GM12878 (cell line): ENCODE data around the gene PTPRC. TPM values are rescaled to one million over a fixed set of nuclear protein-coding genes. Genes with fewer than 3 reads are reported as not detected.

Experiments used
- ATAC-seq: fragments of 200-7000 bp; cut with Tn5 transposase; 3 replicates; pipeline ENCODE4 v1.9.1; 2020; ENCODE audit warnings: mild to moderate bottlenecking, moderate library complexity
- BruUV-seq: library from RNA; stranded (reverse); fragments of 400-500 nt; replicated peaks from 2 replicates; lab custom pipeline; 2021; lab: Mats Ljungman, UMichigan
- CTCF ChIA-PET: fragments of 300-600 bp; sonication (Branson Sonifier 250); formaldehyde crosslinking; extraction: SDS; loops from one replicate; lab custom pipeline; 2021; ENCODE audit warnings: inconsistent platforms; lab: Yijun Ruan, JAX
- POLR2A ChIA-PET: fragments of 350-600 bp; formaldehyde crosslinking; extraction: SDS; loops from one replicate; lab custom pipeline; 2021; ENCODE audit warnings: inconsistent platforms; lab: Charles Lee
- RAD21 ChIA-PET: fragments of 300-600 bp; sonication (Branson Sonifier 250); formaldehyde crosslinking; loops from one replicate; lab custom pipeline; 2023; ENCODE audit warnings: antibody characterized with exemption; ENCODE audit not compliant: unreplicated experiment; lab: Charles Lee
- SMC1A ChIA-PET: fragments of 300-600 bp; sonication (Branson Sonifier 250); formaldehyde crosslinking; loops from one replicate; lab custom pipeline; 2023; ENCODE audit not compliant: unreplicated experiment, uncharacterized antibody; lab: Charles Lee
- DNase-seq: peaks from one replicate; pipeline ENCODE4 v3.0.0-alpha.2; 2011; ENCODE audit warnings: low read depth, low spot score
- FAIRE-seq: peaks from 3 replicates; lab custom pipeline; 2011; peaks lifted over from hg19 to GRCh38; lab: Jason Lieb, UNC
- H2AFZ ChIP-seq: 2 replicates; pipeline ENCODE4 v1.6.0; 2011; ENCODE audit warnings: low read depth, low read length, control low read depth; ENCODE audit not compliant: control insufficient read depth
- H3K27ac ChIP-seq: 2 replicates; pipeline ENCODE4 v1.5.1; 2011; ENCODE audit warnings: control low read depth; ENCODE audit not compliant: control insufficient read depth, insufficient read depth
- H3K27me3 ChIP-seq, 2 experiments: replicated peaks in 1 of 2; 2 replicates each; pipeline versions ENCODE4 v1.6.0 to v1.6.1; 2011; ENCODE audit warnings: low read length in 1 of 2; ENCODE audit not compliant: control insufficient read depth in 2 of 2, insufficient read depth in 2 of 2
- H3K36me3 ChIP-seq, 2 experiments: 2 replicates each; pipeline ENCODE4 v1.5.1; 2011; ENCODE audit warnings: low read length in 1 of 2; ENCODE audit not compliant: control insufficient read depth in 2 of 2, insufficient read depth in 2 of 2
- H3K4me1 ChIP-seq: 2 replicates; pipeline ENCODE4 v1.6.1; 2011; ENCODE audit warnings: mild to moderate bottlenecking, low read length, moderate library complexity, mixed read lengths; ENCODE audit not compliant: control insufficient read depth, insufficient read depth
- H3K4me2 ChIP-seq: 2 replicates; pipeline ENCODE4 v1.6.0; 2011; ENCODE audit warnings: control low read depth; ENCODE audit not compliant: control insufficient read depth, insufficient read depth
- H3K4me3 ChIP-seq: fragments of 200-600 bp; sonication (generic); 2 replicates; pipeline ENCODE4 v1.5.1; 2016
- H3K79me2 ChIP-seq: 2 replicates; pipeline ENCODE4 v1.6.0; 2011; ENCODE audit warnings: low read length; ENCODE audit not compliant: control insufficient read depth, insufficient read depth
- H3K9ac ChIP-seq: 2 replicates; pipeline ENCODE4 v1.8.0; 2011; ENCODE audit warnings: low read length, control low read depth, mixed read lengths; ENCODE audit not compliant: control insufficient read depth, insufficient read depth
- H3K9me3 ChIP-seq: replicated peaks from 3 replicates; pipeline ENCODE4 v1.5.1; 2011; ENCODE audit warnings: mild to moderate bottlenecking, low read length; ENCODE audit not compliant: control insufficient read depth, insufficient read depth
- H4K20me1 ChIP-seq: 2 replicates; pipeline ENCODE4 v1.6.0; 2011; ENCODE audit not compliant: control insufficient read depth, insufficient read depth
- CBX5 ChIP-seq: sonication (generic); IDR thresholded peaks from 2 replicates; pipeline ENCODE4 v1.6.1; 2016; ENCODE audit warnings: low read depth, moderate library complexity, mild to moderate bottlenecking, inconsistent platforms
- CHD4 ChIP-seq: fragments of 200-600 bp; sonication (generic); IDR thresholded peaks from 2 replicates; pipeline ENCODE4 v1.6.1; 2016; ENCODE audit warnings: mild to moderate bottlenecking
- EED ChIP-seq: sonication (generic); IDR thresholded peaks from 2 replicates; pipeline ENCODE4 v1.6.1; 2016; ENCODE audit warnings: antibody characterized with exemption, low read depth
- EP300 ChIP-seq, 2 experiments: fragments of 150-350 bp in 1 of 2; IDR thresholded peaks; 2 replicates each; pipeline ENCODE4 v1.6.1; 2011 to 2012; ENCODE audit warnings: low read depth in 2 of 2, low read length in 2 of 2, borderline replicate concordance in 1 of 2, improper control_type of control experiment in 1 of 2, inconsistent platforms in 1 of 2; ENCODE audit not compliant: control insufficient read depth in 1 of 2
- HCFC1 ChIP-seq: fragments of 150-350 bp; IDR thresholded peaks from 2 replicates; pipeline ENCODE4 v1.6.1; 2014; ENCODE audit warnings: low read length
- IKZF1 ChIP-seq: fragments of 450-650 bp; conservative IDR thresholded peaks from 2 replicates; pipeline ENCODE4 v1.6.1; 2017; ENCODE audit warnings: antibody characterized with exemption, mild to moderate bottlenecking
- JUNB ChIP-seq: IDR thresholded peaks from 2 replicates; pipeline ENCODE4 v1.6.1; 2016; ENCODE audit warnings: antibody characterized with exemption, mild to moderate bottlenecking
- MXI1 ChIP-seq: fragments of 150-350 bp; IDR thresholded peaks from 2 replicates; pipeline ENCODE4 v1.6.1; 2011; ENCODE audit warnings: low read depth, mild to moderate bottlenecking, inconsistent platforms, low read length, improper control_type of control experiment
- NFXL1 ChIP-seq: fragments of 450-650 bp; IDR thresholded peaks from 2 replicates; pipeline ENCODE4 v1.6.1; 2017; ENCODE audit warnings: antibody characterized with exemption, mild to moderate bottlenecking, borderline replicate concordance
- RCOR1 ChIP-seq: conservative IDR thresholded peaks from 2 replicates; pipeline ENCODE4 v1.6.1; 2012; ENCODE audit warnings: low read depth, low read length, improper control_type of control experiment
- RELA ChIP-seq: fragments of 450-650 bp; IDR thresholded peaks from 2 replicates; pipeline ENCODE4 v1.8.0; 2014; ENCODE audit warnings: borderline replicate concordance; ENCODE audit not compliant: partially characterized antibody
- RFX5 ChIP-seq: IDR thresholded peaks from 2 replicates; pipeline ENCODE4 v1.6.1; 2011; ENCODE audit warnings: low read depth, low read length, improper control_type of control experiment
- SMAD5 ChIP-seq: IDR thresholded peaks from 2 replicates; pipeline ENCODE4 v1.6.1; 2016; ENCODE audit warnings: antibody characterized with exemption, low read depth
- SMARCA5 ChIP-seq: fragments of 450-650 bp; IDR thresholded peaks from 2 replicates; pipeline ENCODE4 v1.6.1; 2017; ENCODE audit warnings: mild to moderate bottlenecking
- SRF ChIP-seq, 2 experiments: IDR thresholded peaks; 2 replicates each; pipeline ENCODE4 v1.6.1; 2011; ENCODE audit warnings: low read depth in 2 of 2, low read length in 2 of 2, mild to moderate bottlenecking in 1 of 2, moderate library complexity in 1 of 2
- ZNF274 ChIP-seq: IDR thresholded peaks from one replicate; pipeline ENCODE4 v1.8.0; 2011; ENCODE audit not compliant: insufficient read length, insufficient read depth
- WGBS: methylation state at CpG from one replicate; pipeline ENCODE4 v1.1.6; 2016; ENCODE audit warnings: low lambda C conversion rate; ENCODE audit not compliant: insufficient replicate concordance, insufficient coverage; ENCODE audit errors: missing lambda C conversion rate; 5-methylcytosine and 5-hydroxymethylcytosine counted together
- in situ Hi-C: fragments of 300-500 bp; cut with MboI; formaldehyde crosslinking; loops from 9 replicates; pipeline ENCODE4 v1.14.3; 2018; ENCODE audit warnings: mixed read lengths
- intact Hi-C: fragments of 100-400 bp; cut with micrococcal nuclease; formaldehyde crosslinking; loops from one replicate; pipeline ENCODE4 v1.14.2; 2022; ENCODE audit not compliant: unreplicated experiment
- polyA plus RNA-seq, 11 experiments: library from polyadenylated mRNA; depleted of rRNA in 4 of 11; unstranded in 6 of 11; stranded (reverse) in 5 of 11; fragments of >200 nt; fragmentation: Nextera tagmentation in 4 of 11; fragmentation: Illumina TruSeq in 1 of 11; extraction: Ambion mirVana in 4 of 11; extraction: Trizol in 1 of 11; gene quantifications; 1 replicate in 1 of 11; 2 replicates in 10 of 11; pipeline versions ENCODE4 v1.2.1 to v1.2.3, GENCODE V29; 2011 to 2016; ENCODE audit warnings: inconsistent platforms in 2 of 11, missing spikeins in 2 of 11, low read depth in 1 of 11
- total RNA-seq, 4 experiments: library from RNA; depleted of rRNA in 3 of 4; stranded (reverse); fragments of >200 nt in 3 of 4; fragmentation: Illumina TruSeq in 1 of 4; extraction: Trizol in 1 of 4; gene quantifications; 2 replicates each; pipeline versions ENCODE4 v1.2.1 to v1.2.3, GENCODE V29; 2013 to 2021
- TF ChIP-seq, protein P1 (sequence below): IDR thresholded peaks from 2 replicates; pipeline ENCODE4 v1.6.1; 2012; ENCODE audit warnings: low read length, inconsistent platforms
- TF ChIP-seq, protein P2 (sequence below): fragments of 450-650 bp; formaldehyde crosslinking; IDR thresholded peaks from 2 replicates; pipeline ENCODE4 v1.5.0; 2022; ENCODE audit warnings: mild to moderate bottlenecking, missing genetic modification characterization
- TF ChIP-seq, protein P3 (sequence below): fragments of 450-650 bp; formaldehyde crosslinking; IDR thresholded peaks from 2 replicates; pipeline ENCODE4 v1.4.0; 2022; ENCODE audit warnings: mild to moderate bottlenecking, moderate library complexity

The PTPRC gene
- total and polyA plus RNA-seq, 10 of the 15 experiments (the other 5 are each of a cell fraction or from before 2014, with no cell fraction given) = 72.9 to 221 (median 118) TPM

DNA sequence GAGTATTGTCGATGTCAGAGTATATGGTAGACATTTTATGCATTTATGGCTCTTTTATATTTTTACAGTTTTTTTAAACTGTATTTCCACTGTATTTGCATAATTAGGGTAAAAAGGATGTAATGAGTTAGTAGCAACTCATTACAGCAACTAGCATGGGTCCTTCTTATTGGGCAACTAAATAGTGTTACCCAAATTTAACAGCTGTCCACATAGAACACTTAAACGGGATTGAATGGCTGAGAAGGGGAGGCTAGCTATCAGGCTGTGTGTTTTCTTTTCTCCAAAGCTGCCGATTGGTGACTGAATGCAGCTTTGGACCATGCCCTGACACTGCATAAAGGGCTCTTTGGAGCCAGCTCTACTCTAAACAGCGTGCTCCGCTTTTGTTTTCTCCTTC is 75.4 kb downstream of the PTPRC start:
- no peaks in the 10 kb centered on the region for H3K79me2 ChIP-seq
- POLR2A ChIA-PET = no interaction called here
- SMC1A ChIA-PET = interaction anchor here (0.6 to 1.1 kb wide), 2 partner anchors 17 to 1046 kb away, joined by 3 to 5 read pairs; no protein-coding TSS in a partner anchor
- no peaks in the 10 kb centered on the region for H3K27me3 ChIP-seq
- RAD21 ChIA-PET = no interaction called here
- ATAC-seq = no peak
- WGBS = 89% methylated on average over 5 of the region's 5 CpGs
- DNase-seq = no peak
- no peaks in the 10 kb centered on the region for H4K20me1 ChIP-seq
- no peak overlapping the region for H3K27ac ChIP-seq
- H2AFZ ChIP-seq = no peak overlapping the region
- no peak overlapping the region for H3K4me2 ChIP-seq
- BruUV-seq = no TSS peak
- intact Hi-C loops = no loop called here
- TF ChIP-seq, protein P1, sequence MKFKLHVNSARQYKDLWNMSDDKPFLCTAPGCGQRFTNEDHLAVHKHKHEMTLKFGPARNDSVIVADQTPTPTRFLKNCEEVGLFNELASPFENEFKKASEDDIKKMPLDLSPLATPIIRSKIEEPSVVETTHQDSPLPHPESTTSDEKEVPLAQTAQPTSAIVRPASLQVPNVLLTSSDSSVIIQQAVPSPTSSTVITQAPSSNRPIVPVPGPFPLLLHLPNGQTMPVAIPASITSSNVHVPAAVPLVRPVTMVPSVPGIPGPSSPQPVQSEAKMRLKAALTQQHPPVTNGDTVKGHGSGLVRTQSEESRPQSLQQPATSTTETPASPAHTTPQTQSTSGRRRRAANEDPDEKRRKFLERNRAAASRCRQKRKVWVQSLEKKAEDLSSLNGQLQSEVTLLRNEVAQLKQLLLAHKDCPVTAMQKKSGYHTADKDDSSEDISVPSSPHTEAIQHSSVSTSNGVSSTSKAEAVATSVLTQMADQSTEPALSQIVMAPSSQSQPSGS = no peak
- TF ChIP-seq ZNF274 (no peak), SRF (IDR thresholded peaks at IDR 0.05; ENCODE audit: low read depth in 2 of 2, low read length in 2 of 2) (no peak), MXI1 (no peak), EED (no peak), JUNB (no peak), RELA (no peak), SMAD5 (no peak), RFX5 (no peak), SMARCA5 (no peak), CHD4 (no peak), RCOR1 (no peak), IKZF1 (no peak), CBX5 (no peak), NFXL1 (no peak), HCFC1 (no peak), EP300 (IDR thresholded peaks at IDR 0.05; ENCODE audit: borderline replicate concordance in 1 of 2, control insufficient read depth in 1 of 2, low read depth in 2 of 2, low read length in 2 of 2) (no peak)
- TF ChIP-seq, protein P2, sequence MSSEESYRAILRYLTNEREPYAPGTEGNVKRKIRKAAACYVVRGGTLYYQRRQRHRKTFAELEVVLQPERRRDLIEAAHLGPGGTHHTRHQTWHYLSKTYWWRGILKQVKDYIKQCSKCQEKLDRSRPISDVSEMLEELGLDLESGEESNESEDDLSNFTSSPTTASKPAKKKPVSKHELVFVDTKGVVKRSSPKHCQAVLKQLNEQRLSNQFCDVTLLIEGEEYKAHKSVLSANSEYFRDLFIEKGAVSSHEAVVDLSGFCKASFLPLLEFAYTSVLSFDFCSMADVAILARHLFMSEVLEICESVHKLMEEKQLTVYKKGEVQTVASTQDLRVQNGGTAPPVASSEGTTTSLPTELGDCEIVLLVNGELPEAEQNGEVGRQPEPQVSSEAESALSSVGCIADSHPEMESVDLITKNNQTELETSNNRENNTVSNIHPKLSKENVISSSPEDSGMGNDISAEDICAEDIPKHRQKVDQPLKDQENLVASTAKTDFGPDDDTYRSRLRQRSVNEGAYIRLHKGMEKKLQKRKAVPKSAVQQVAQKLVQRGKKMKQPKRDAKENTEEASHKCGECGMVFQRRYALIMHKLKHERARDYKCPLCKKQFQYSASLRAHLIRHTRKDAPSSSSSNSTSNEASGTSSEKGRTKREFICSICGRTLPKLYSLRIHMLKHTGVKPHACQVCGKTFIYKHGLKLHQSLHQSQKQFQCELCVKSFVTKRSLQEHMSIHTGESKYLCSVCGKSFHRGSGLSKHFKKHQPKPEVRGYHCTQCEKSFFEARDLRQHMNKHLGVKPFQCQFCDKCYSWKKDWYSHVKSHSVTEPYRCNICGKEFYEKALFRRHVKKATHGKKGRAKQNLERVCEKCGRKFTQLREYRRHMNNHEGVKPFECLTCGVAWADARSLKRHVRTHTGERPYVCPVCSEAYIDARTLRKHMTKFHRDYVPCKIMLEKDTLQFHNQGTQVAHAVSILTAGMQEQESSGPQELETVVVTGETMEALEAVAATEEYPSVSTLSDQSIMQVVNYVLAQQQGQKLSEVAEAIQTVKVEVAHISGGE (CRISPR knock-in tag) = no peak
- TF ChIP-seq, protein P3, sequence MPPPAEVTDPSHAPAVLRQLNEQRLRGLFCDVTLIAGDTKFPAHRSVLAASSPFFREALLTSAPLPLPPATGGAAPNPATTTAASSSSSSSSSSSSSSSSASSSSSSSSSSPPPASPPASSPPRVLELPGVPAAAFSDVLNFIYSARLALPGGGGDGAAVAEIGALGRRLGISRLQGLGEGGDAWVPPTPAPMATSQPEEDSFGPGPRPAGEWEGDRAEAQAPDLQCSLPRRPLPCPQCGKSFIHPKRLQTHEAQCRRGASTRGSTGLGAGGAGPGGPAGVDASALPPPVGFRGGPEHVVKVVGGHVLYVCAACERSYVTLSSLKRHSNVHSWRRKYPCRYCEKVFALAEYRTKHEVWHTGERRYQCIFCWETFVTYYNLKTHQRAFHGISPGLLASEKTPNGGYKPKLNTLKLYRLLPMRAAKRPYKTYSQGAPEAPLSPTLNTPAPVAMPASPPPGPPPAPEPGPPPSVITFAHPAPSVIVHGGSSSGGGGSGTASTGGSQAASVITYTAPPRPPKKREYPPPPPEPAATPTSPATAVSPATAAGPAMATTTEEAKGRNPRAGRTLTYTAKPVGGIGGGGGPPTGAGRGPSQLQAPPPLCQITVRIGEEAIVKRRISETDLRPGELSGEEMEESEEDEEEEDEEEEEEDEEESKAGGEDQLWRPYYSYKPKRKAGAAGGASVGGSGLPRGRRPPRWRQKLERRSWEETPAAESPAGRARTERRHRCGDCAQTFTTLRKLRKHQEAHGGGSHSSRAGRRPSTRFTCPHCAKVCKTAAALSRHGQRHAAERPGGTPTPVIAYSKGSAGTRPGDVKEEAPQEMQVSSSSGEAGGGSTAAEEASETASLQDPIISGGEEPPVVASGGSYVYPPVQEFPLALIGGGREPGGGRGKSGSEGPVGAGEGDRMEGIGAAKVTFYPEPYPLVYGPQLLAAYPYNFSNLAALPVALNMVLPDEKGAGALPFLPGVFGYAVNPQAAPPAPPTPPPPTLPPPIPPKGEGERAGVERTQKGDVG = no peak
- CTCF ChIA-PET = interaction anchor here (1.6 kb wide), 1 partner anchor 9 kb away, joined by 3 read pairs; no protein-coding TSS in a partner anchor
- H3K4me1 ChIP-seq = no peaks in the 10 kb centered on the region
- H3K9me3 ChIP-seq = no peaks in the 10 kb centered on the region
- H3K36me3 ChIP-seq = peaks cover 1 to 6% of the 10 kb centered on the region in 2 experiments; a peak in 1 of 4 replicates
- H3K9ac ChIP-seq = no peak overlapping the region
- no peak overlapping the region for H3K4me3 ChIP-seq
- in situ Hi-C loops = loop anchor here (5.0 kb wide), 1 partner anchor 52 kb away; no protein-coding TSS in a partner anchor
- no peak for FAIRE-seq
